Mucosa of rectum (tissue), 2 donors: ENCODE results near the gene AGXT.

Source experiments
- H3K27ac ChIP-seq, 2 donors: one replicate each; pipeline ENCODE4 v1.7.0; 2013; ENCODE audit warnings: inconsistent platforms in 2 of 2, low read depth in 2 of 2, low read length in 2 of 2
- H3K27me3 ChIP-seq, 2 donors: one replicate each; pipeline ENCODE4 v1.7.0; 2013; ENCODE audit warnings: low read length in 2 of 2; ENCODE audit not compliant: control insufficient read depth in 2 of 2, insufficient read depth in 2 of 2
- H3K36me3 ChIP-seq, 2 donors: one replicate each; pipeline ENCODE4 v1.7.0; 2013; ENCODE audit warnings: low read length in 2 of 2; ENCODE audit not compliant: control insufficient read depth in 2 of 2, insufficient read depth in 2 of 2
- H3K4me1 ChIP-seq, 2 donors: one replicate each; pipeline ENCODE4 v1.7.0; 2013; ENCODE audit warnings: low read length in 2 of 2, mild to moderate bottlenecking in 1 of 2; ENCODE audit not compliant: control insufficient read depth in 2 of 2, insufficient read depth in 2 of 2
- H3K4me3 ChIP-seq, 2 donors: one replicate each; pipeline ENCODE4 v1.7.0; 2013; ENCODE audit warnings: low read length in 2 of 2
- H3K9ac ChIP-seq, 2 donors: one replicate each; pipeline ENCODE4 v1.7.0; 2013; ENCODE audit warnings: low read length in 2 of 2, low read depth in 1 of 2, mild to moderate bottlenecking in 1 of 2
- H3K9me3 ChIP-seq, 2 donors: one replicate each; pipeline ENCODE4 v1.7.0; 2013; ENCODE audit warnings: low read length in 2 of 2; ENCODE audit not compliant: control insufficient read depth in 2 of 2
- donor health status: healthy.
- donor health status: Normal muscosa, but diverticular disease.

Gene AGXT

GRCh38 chr2:240906911-240907590 lies 38.4 kb downstream of the AGXT start:
- Histone ChIP-seq H3K9ac (no peak overlapping the region), H3K9me3 (no peaks in the 10 kb centered on the region), H3K27ac (no peak overlapping the region), H3K36me3 (no peaks in the 10 kb centered on the region), H3K4me3 (no peak overlapping the region), H3K4me1 (peaks cover 0 to 9% of the 10 kb centered on the region in 2 donors), H3K27me3 (peaks cover 12 to 31% of the 10 kb centered on the region in 2 donors)

DNA sequence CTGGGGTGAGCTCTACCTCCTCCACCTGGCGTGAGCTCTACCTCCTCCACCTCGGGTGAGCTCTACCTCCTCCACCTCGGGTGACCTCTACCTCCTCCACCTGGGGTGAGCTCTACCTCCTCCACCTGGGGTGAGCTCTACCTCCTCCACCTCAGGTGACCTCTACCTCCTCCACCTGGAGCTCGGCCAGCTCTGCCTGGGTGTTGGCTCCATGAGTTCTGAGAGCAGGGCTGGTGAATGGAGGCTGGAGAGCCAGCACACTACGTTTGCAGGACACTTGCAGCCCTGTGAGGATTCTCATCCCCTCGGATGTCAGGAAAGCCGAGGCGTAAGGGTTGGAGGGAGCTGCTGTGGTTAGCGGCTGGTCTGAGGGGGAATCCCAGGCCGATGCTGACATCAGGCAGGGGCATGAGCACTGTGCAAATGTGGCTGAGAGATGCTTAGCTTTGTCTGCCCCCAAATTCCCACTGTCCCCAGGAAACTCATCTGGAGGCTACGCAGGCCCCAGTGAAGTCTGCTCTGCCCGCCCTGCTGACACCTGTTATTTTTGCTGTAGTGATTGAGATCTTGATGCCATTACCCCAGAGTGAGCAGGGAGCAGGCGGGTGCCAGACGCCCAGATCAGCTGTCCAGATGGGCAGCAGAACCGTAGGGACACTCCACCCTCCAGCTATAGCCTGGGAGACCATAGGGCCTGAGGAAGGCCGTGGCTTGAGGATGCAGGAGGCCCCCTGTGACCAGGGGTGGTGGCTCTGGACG lies 40.8 kb downstream of the AGXT start:
- Histone ChIP-seq H3K27me3 (peaks cover 12 to 28% of the 10 kb centered on the region in 2 donors), H3K9ac (no peak overlapping the region), H3K4me3 (no peak overlapping the region), H3K36me3 (no peaks in the 10 kb centered on the region), H3K27ac (no peak overlapping the region), H3K9me3 (no peaks in the 10 kb centered on the region), H3K4me1 (peaks cover 0 to 6% of the 10 kb centered on the region in 2 donors)

DNA sequence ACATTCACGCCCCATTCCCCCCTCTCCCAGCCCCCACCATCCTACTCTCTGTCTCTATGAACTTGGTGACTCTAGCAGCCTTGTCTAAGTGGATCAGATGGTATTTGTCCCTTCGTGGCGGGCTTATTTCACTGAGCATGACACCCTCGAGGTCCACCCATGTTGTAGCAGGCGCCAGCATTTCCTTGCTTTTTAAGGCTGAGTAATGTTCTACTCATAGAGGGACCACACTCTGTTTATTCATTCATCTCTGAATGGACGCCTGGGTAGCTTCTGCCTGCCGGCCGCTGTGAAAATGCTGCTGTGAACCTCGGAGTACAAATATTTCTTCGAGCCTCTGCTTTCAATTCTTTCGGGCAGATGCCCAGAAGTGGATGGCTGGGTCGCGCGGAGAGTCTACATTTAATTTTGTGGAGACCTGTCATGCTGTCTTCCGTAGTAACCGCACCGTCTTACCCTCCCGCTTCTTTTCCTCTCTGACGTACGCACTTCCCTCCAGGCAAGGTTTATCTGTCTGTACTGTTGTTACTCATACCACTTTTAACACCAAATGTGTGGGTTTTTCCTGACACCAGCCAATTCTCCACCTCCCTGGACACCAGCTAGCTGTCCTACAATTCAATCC lies 43.1 kb downstream of the AGXT start:
- Histone ChIP-seq H3K4me3 (no peak overlapping the region), H3K36me3 (no peaks in the 10 kb centered on the region), H3K27ac (no peak overlapping the region), H3K4me1 (no peaks in the 10 kb centered on the region), H3K27me3 (peaks cover 9 to 22% of the 10 kb centered on the region in 2 donors), H3K9me3 (no peaks in the 10 kb centered on the region), H3K9ac (no peak overlapping the region)

GRCh38 chr2:240912878-240913809 lies 44.5 kb downstream of the AGXT start:
- no peaks in the 10 kb centered on the region for H3K36me3 ChIP-seq
- peaks cover 5 to 14% of the 10 kb centered on the region in 2 donors for H3K27me3 ChIP-seq
- H3K4me3 ChIP-seq = no peak overlapping the region
- no peaks in the 10 kb centered on the region for H3K9me3 ChIP-seq
- no peak overlapping the region for H3K9ac ChIP-seq
- H3K27ac ChIP-seq = no peak overlapping the region
- no peaks in the 10 kb centered on the region for H3K4me1 ChIP-seq

DNA sequence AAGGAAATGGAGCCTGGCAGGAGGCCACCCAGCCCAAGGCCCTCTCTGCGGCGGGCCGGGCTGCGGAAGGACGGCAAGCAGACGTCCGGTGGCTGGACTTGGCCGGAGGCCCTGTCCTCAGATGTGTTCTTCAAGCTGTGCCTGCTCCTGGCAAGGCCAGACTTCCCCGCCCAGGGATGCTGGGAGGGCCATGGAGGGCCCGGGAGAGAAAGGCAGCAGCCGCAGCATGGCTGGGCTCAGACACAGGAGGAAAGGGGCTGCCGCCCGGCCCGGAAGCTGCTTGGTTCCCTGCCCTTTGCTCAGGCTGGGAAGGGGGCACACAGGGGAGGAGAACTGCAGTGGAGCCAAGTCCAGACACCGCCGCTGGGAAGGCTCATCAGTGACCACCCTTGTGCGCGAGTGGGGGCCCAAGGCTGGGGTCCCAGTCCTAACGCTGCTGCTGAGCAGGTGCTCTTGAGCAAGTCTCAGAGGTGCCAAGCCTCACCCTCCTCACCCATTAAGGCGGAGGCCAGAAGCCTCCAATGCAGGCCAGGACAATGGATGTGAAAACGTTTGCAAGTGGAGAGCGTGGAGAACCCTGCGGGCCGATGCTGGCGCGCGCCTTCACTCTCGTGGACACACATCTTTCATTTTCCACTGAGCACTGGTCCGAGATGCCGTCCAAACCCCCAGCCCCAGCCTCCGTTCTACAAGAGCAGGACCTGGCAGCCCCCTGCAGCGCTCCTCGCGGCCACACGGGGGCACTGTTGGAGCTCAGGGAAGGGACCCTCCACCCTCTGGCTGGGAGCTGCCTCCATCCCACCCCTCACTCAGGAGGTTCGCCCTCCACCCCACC lies 45.4 kb downstream of the AGXT start:
- Histone ChIP-seq H3K9me3 (no peaks in the 10 kb centered on the region), H3K4me3 (no peak overlapping the region), H3K27ac (no peak overlapping the region), H3K9ac (no peak overlapping the region), H3K27me3 (peaks cover 5 to 14% of the 10 kb centered on the region in 2 donors), H3K36me3 (no peaks in the 10 kb centered on the region), H3K4me1 (no peaks in the 10 kb centered on the region)

DNA sequence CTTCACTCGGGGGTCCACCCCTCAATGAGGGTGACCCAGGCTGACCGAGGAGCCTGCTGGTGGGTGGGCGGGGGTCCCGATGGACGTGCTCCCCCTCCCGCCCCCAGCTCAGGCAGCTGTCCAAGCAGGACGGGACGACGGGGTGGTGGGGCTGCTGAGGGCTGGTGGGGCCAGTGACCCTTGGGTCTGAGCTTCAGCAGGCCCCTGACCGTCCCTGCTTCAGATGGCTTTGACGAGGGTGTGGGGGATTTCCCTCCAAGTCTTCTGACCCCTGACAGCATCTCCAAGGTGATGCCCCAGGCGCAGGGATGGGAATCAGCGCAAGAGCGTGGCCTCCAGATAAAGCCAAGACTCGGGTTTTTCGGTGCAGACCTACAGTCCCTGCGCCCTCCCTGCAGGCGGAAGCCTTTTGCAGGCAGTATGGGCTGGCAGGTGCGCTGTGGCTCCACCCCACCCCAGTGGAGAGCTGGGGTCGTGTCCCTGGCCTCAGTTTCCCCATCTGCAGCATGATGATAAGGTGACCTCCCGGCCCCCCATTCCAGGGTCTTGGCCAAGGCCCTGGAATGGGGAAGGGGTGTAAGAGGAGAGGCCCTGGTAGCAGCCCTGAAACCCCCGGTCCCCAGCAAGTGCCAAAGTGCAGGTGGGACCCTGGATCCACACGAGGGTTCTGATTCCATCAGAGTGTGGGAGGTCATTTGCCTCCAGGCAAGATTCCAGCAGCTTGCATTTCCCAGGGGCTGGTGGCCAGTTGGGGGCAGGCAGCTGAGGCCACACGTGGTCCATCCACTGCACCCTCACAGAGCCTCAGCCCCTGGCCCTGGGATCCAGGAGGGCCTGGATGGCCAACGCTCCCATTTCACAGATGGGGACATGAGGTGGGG lies 46.3 kb downstream of the AGXT start:
- peaks cover 5 to 7% of the 10 kb centered on the region in 2 donors for H3K27me3 ChIP-seq

DNA sequence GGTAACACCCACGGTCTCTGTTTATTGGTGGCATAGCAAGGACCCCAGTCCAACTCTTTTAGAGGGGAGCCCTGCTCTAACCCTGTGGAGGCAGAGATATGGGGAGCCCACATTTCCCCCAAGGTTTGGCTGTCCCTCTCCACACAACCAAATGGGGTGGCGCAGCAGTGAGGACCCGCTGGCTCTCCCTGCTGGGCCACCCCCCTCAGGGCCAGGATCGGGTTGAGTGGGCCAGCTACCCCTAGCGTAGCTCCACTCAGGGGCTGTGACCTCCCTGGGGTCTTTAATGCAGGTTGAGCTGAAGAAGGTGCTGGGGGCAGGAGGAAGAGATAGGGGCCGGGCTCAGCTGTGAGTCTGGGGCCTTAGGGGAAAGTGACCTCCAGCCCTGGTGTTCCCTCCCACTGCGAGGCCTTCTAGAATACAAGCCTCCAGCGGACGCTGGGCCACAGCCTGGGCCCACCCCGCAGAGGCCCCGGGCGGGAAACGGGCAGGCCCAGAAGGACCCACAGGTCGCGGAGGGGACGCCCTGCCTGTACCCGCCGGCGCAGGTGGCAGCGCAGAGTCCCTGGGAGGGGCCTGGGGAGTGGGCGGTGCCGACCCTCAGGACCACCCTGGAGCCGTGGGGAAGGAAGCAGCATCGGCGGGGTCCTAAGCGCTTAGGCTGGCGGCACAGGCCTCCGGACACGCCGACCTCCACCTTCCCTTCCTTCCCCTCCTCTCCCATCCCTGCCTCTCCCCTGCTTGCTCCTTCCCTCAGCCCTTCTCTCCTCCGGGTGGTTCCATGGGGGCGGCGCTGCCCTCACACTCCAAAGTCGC lies 47.1 kb downstream of the AGXT start:
- no peak overlapping the region for H3K27ac ChIP-seq
- no peak overlapping the region for H3K4me3 ChIP-seq
- H3K36me3 ChIP-seq = no peaks in the 10 kb centered on the region
- H3K9me3 ChIP-seq = no peaks in the 10 kb centered on the region
- no peaks in the 10 kb centered on the region for H3K4me1 ChIP-seq
- H3K27me3 ChIP-seq = peaks cover 5 to 6% of the 10 kb centered on the region in 2 donors
- H3K9ac ChIP-seq = no peak overlapping the region

More for the DNA sequence above, 46.3 kb downstream of the AGXT start:
- Histone ChIP-seq H3K36me3 (no peaks in the 10 kb centered on the region), H3K27ac (no peak overlapping the region), H3K9me3 (no peaks in the 10 kb centered on the region), H3K4me1 (no peaks in the 10 kb centered on the region), H3K9ac (no peak overlapping the region), H3K4me3 (no peak overlapping the region)

DNA sequence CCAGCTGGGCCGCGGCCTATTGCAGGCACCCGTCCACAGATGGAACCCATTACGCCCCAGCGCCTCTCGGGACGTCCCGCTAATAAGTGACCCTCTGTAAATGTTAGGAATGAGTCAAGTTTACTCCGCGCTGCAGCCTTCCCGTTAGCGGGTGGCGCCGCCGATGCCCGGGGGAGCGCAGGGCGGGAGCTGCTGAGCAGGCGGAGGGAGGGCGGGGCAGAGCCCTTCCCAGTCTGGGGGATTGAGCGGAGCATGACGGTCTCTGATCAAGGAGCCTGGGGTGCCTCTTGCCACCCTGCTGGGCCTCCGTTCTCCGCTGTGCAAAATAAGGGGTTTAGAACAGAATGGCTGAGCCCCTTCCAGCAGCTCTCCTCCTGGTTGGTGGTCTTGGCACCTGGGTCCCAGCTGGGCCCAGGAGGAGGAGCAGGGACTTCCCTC lies 48.0 kb downstream of the AGXT start:
- Histone ChIP-seq H3K4me3 (no peak overlapping the region), H3K9me3 (no peaks in the 10 kb centered on the region), H3K27ac (peak overlapping the region in 1 of 2 donors; percentile 16), H3K36me3 (no peaks in the 10 kb centered on the region), H3K4me1 (no peaks in the 10 kb centered on the region), H3K9ac (no peak overlapping the region), H3K27me3 (peaks cover 5 to 6% of the 10 kb centered on the region in 2 donors)
